GM19467 (cell line): ENCODE data around the gene CEACAM21.

Source experiments
- ATAC-seq: cut with Tn5 transposase; IDR thresholded peaks from one replicate; pipeline ENCODE4 v1.9.1; 2021; ENCODE audit warnings: mild to moderate bottlenecking, moderate library complexity; ENCODE audit not compliant: unreplicated experiment

CEACAM21 gene

GRCh38 chr19:41616792-41617621, 41.0 kb downstream of the CEACAM21 start:
- no peak for ATAC-seq

GRCh38 chr19:41617941-41618730, 42.2 kb downstream of the CEACAM21 start:
- no peak for ATAC-seq

- ATAC-seq, result no peak
These were observed 43.1 kb downstream of the CEACAM21 start for GRCh38 chr19:41619018-41619556.

GRCh38 chr19:41620171-41620570, 44.2 kb downstream of the CEACAM21 start:
- no peak for ATAC-seq

- no peak for ATAC-seq
These were observed 45.3 kb downstream of the CEACAM21 start for GRCh38 chr19:41621226-41621625.

- no peak for ATAC-seq
These were observed 45.7 kb downstream of the CEACAM21 start for GRCh38 chr19:41621654-41622053.

GRCh38 chr19:41623360-41623759, 47.4 kb downstream of the CEACAM21 start:
- ATAC-seq, result no peak

GRCh38 chr19:41624515-41624914, 48.5 kb downstream of the CEACAM21 start:
- ATAC-seq, result no peak

GRCh38 chr19:41624937-41625336, 49.0 kb downstream of the CEACAM21 start:
- no peak for ATAC-seq

GRCh38 chr19:41626278-41626677, 50.3 kb downstream of the CEACAM21 start:
- no peak for ATAC-seq

- no peak for ATAC-seq
These were observed 50.9 kb downstream of the CEACAM21 start, which contains the start of gene CEACAM4 for GRCh38 chr19:41626877-41627276. TSS of gene CEACAM4 (minus strand) at chr19:41627074. CDS start at chr19:41626963, 111 bp downstream.

GRCh38 chr19:41627966-41628675, 52.2 kb downstream of the CEACAM21 start:
- no peak for ATAC-seq
